WI38 (cell line): ENCODE data around the gene HKDC1.

ENCODE experiments used
- H3K4me3 ChIP-seq: 2 replicates; pipeline ENCODE4 v1.5.1; 2011; ENCODE audit warnings: low read depth, mild to moderate bottlenecking, control low read depth, low read length
- CTCF ChIP-seq: IDR thresholded peaks from 2 replicates; pipeline ENCODE4 v1.5.1; 2012; ENCODE audit warnings: low read depth, mild to moderate bottlenecking, control low read depth, low read length

HKDC1 gene

GRCh38 chr10:69242040-69242851 lies 22.1 kb downstream of the HKDC1 start:
- TF ChIP-seq CTCF = no peak
- no peak overlapping the region for H3K4me3 ChIP-seq

- no peak for TF ChIP-seq CTCF
- H3K4me3 ChIP-seq = no peak overlapping the region
These were observed 22.7 kb downstream of the HKDC1 start for GRCh38 chr10:69242852-69243212.

GRCh38 chr10:69243817-69244216 lies 23.7 kb downstream of the HKDC1 start:
- TF ChIP-seq CTCF = no peak
- no peak overlapping the region for H3K4me3 ChIP-seq

GRCh38 chr10:69246036-69246435 lies 25.9 kb downstream of the HKDC1 start:
- TF ChIP-seq CTCF = no peak
- H3K4me3 ChIP-seq = no peak overlapping the region

- TF ChIP-seq CTCF = no peak
- no peak overlapping the region for H3K4me3 ChIP-seq
These were observed 26.6 kb downstream of the HKDC1 start for GRCh38 chr10:69246581-69247312.

- TF ChIP-seq CTCF = no peak
- no peak overlapping the region for H3K4me3 ChIP-seq
These were observed 27.2 kb downstream of the HKDC1 start for GRCh38 chr10:69247313-69247710.

- H3K4me3 ChIP-seq = no peak overlapping the region
- TF ChIP-seq CTCF = no peak
These were observed 28.1 kb downstream of the HKDC1 start for GRCh38 chr10:69248117-69248730.
